Prostate gland (tissue), 2 donors: Measurements from ENCODE around the gene MBNL2. TPM values are rescaled to one million over a fixed set of nuclear protein-coding genes. Genes with fewer than 3 reads are reported as not detected.

Source experiments
- DNase-seq: peaks from one replicate; pipeline ENCODE4 v3.0.0-alpha.2; 2019; ENCODE audit warnings: low spot score
- H3K27ac ChIP-seq, 2 donors: fragments of 200-600 bp; sonication (generic); 2 replicates each; pipeline ENCODE4 v1.5.1; 2017 to 2019
- H3K27me3 ChIP-seq: fragments of 200-600 bp; sonication (generic); replicated peaks from 2 replicates; pipeline ENCODE4 v1.5.1; 2019; ENCODE audit not compliant: insufficient read depth
- H3K36me3 ChIP-seq, 2 donors: fragments of 200-600 bp; sonication (generic); 1 replicate in 1 of 2; 2 replicates in 1 of 2; pipeline versions ENCODE4 v1.5.1 to v1.8.1; 2017 to 2019
- H3K4me1 ChIP-seq: fragments of 200-600 bp; sonication (generic); replicated peaks from 2 replicates; pipeline ENCODE4 v1.5.1; 2019
- H3K4me3 ChIP-seq, 2 donors: fragments of 200-600 bp; sonication (generic); 2 replicates each; pipeline ENCODE4 v1.5.1; 2017 to 2019
- H3K9me3 ChIP-seq: fragments of 200-600 bp; sonication (generic); 2 replicates; pipeline ENCODE4 v1.5.1; 2017
- CTCF ChIP-seq, 4 experiments: fragments of 200-600 bp in 2 of 4; fragments of 450-650 bp in 2 of 4; sonication (generic) in 2 of 4; IDR thresholded peaks; 1 replicate in 3 of 4; 2 replicates in 1 of 4; pipeline ENCODE4 v1.5.1; 2016 to 2019; ENCODE audit warnings: antibody characterized with exemption in 4 of 4, mild to moderate bottlenecking in 2 of 4, moderate library complexity in 2 of 4
- POLR2A ChIP-seq: fragments of 450-650 bp; IDR thresholded peaks from one replicate; pipeline ENCODE4 v1.6.1; 2016; ENCODE audit warnings: antibody characterized with exemption, mild to moderate bottlenecking
- POLR2AphosphoS5 ChIP-seq: sonication (generic); formaldehyde crosslinking; IDR thresholded peaks from one replicate; pipeline ENCODE4 v1.6.1; 2017; ENCODE audit warnings: antibody characterized with exemption
- WGBS: methylation state at CpG from one replicate; pipeline ENCODE4 v1.1.5; 2018; 5-methylcytosine and 5-hydroxymethylcytosine counted together
- intact Hi-C: fragments of 100-400 bp; cut with DNase I; formaldehyde crosslinking; loops from one replicate; pipeline ENCODE4 v1.14.2; 2022
- total RNA-seq, 2 donors: library from RNA; depleted of rRNA; stranded (reverse); fragments of >200 nt; gene quantifications; one replicate each; pipeline ENCODE4 v1.1.0, GENCODE V29; 2016

MBNL2 gene
- total RNA-seq, 2 donors from 2014 or later, result 59.1 to 85.7 TPM

- TF ChIP-seq POLR2A (no peak), CTCF (IDR thresholded peaks at IDR 0.05) (no peak), POLR2AphosphoS5 (no peak)
- H3K9me3 ChIP-seq, result no peaks in the 10 kb centered on the region
- H3K4me1 ChIP-seq, result no peaks in the 10 kb centered on the region
- H3K4me3 ChIP-seq, result no peak overlapping the region
- 87% methylated on average over 5 of the region's 5 CpGs for WGBS
- H3K27me3 ChIP-seq, result no peaks in the 10 kb centered on the region
- no peaks in the 10 kb centered on the region for H3K36me3 ChIP-seq
- H3K27ac ChIP-seq, result no peak overlapping the region
- no peak for DNase-seq
- intact Hi-C loops, result loop anchor here (5.0 to 10.0 kb wide), 2 partner anchors 243 to 330 kb away; no protein-coding TSS in a partner anchor
These were observed 132.7 kb downstream of the MBNL2 start for GRCh38 chr13:97354808-97355207.

- TF ChIP-seq POLR2A, result no peak
- TF ChIP-seq POLR2AphosphoS5, result no peak
- TF ChIP-seq CTCF (IDR thresholded peaks at IDR 0.05), result no peak
- Histone ChIP-seq H3K27me3 (no peaks in the 10 kb centered on the region), H3K4me3 (no peak overlapping the region), H3K36me3 (no peaks in the 10 kb centered on the region), H3K27ac (no peak overlapping the region), H3K4me1 (no peaks in the 10 kb centered on the region), H3K9me3 (no peaks in the 10 kb centered on the region)
- intact Hi-C loops, result loop anchor here (5.0 to 10.0 kb wide), 2 partner anchors 244 to 332 kb away; no protein-coding TSS in a partner anchor
- DNase-seq, result no peak
- 95% methylated on average over 8 of the region's 8 CpGs for WGBS
These were observed 134.5 kb downstream of the MBNL2 start for GRCh38 chr13:97356592-97356991.

GRCh38 chr13:97359181-97360057 lies 137.3 kb downstream of the MBNL2 start:
- intact Hi-C loops, result loop anchor here (5.0 to 10.0 kb wide), 2 partner anchors 247 to 335 kb away; no protein-coding TSS in a partner anchor

GRCh38 chr13:97360610-97361009 lies 138.5 kb downstream of the MBNL2 start:
- Histone ChIP-seq H3K27ac (no peak overlapping the region), H3K9me3 (no peaks in the 10 kb centered on the region), H3K4me3 (no peak overlapping the region), H3K27me3 (no peaks in the 10 kb centered on the region), H3K4me1 (no peaks in the 10 kb centered on the region), H3K36me3 (no peaks in the 10 kb centered on the region)
- WGBS, result 80% methylated on average over 4 of the region's 4 CpGs
- DNase-seq, result no peak
- intact Hi-C loops, result no loop called here
- TF ChIP-seq POLR2AphosphoS5, result no peak
- no peak for TF ChIP-seq CTCF (IDR thresholded peaks at IDR 0.05)
- TF ChIP-seq POLR2A, result no peak

More at GRCh38 chr13:97359181-97360057, 137.3 kb downstream of the MBNL2 start:
- no peaks in the 10 kb centered on the region for H3K4me1 ChIP-seq
- no peaks in the 10 kb centered on the region for H3K9me3 ChIP-seq
- H3K27ac ChIP-seq, result no peak overlapping the region
- no peak overlapping the region for H3K4me3 ChIP-seq
- H3K27me3 ChIP-seq, result no peaks in the 10 kb centered on the region
- WGBS, result 40% methylated on average over 8 of the region's 8 CpGs
- DNase-seq, result peak; percentile 54
- H3K36me3 ChIP-seq, result no peaks in the 10 kb centered on the region
- TF ChIP-seq POLR2AphosphoS5 (peak; percentile 62), POLR2A (no peak), CTCF (IDR thresholded peaks at IDR 0.05) (peak; percentile 32 to 78 (median 72))
